Right lobe of liver (tissue), 4 donors: ENCODE measurements around the gene SEC24A.
"Not testable (repeated sequence)": the region's sequence is repeated elsewhere in the genome, so short reads cannot be mapped to it uniquely, and the experiment has no call there.

Source experiments
- CTCF ChIP-seq, 4 donors: fragments of 200-600 bp in 3 of 4; fragments of 450-650 bp in 1 of 4; IDR thresholded peaks; one replicate each; pipeline versions ENCODE4 v1.5.1 to v1.8.0; 2016 to 2022; ENCODE audit warnings: antibody characterized with exemption in 4 of 4, mild to moderate bottlenecking in 2 of 4
- POLR2A ChIP-seq: fragments of 450-650 bp; IDR thresholded peaks from one replicate; pipeline ENCODE4 v1.6.1; 2017; ENCODE audit warnings: antibody characterized with exemption, mild to moderate bottlenecking
- donor health status: DM: no; HTN: no; CAD: no.
- donor health status: DM: no; HTN: no; CAD: no.
- donor health status: DM: no; HTN: yes; CAD: no.

- not testable (repeated sequence) for TF ChIP-seq CTCF (IDR thresholded peaks at IDR 0.05); POLR2A
Measured at GRCh38 chr5:134690144-134690543, 41.6 kb downstream of the SEC24A start.
